Measurements from ENCODE around the gene ADH6. TPM values are rescaled to one million over a fixed set of nuclear protein-coding genes. Genes with fewer than 3 reads are reported as not detected.

ADH6 gene
- total RNA-seq, 1 experiment from 2014 or later: 0.07 TPM

DNA sequence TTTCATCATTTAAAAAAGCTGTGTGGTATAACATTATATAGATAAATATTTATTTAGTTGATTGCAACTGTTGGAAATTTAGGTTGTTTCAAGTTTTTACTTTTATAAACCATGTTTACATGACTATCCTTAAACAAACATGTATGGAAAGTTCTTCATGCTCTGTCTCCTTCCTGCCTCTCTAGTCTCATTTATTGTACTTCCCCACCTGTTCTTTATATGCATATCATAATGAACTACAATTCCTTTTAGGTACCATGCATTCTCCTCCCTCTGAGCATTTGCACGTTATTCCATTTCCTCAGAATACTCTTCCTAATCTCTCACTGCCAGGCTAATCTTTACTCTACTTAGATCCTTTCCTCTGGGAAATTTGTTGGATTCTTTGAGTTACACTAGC lies 16.9 kb upstream of the ADH6 start:
- no peak overlapping the region for H3K4me3 Mint-ChIP-seq
- ChIA-PET POLR2A (no interaction called here), CTCF (no interaction called here)
- H3K36me3 Mint-ChIP-seq: peaks cover 14% of the 10 kb centered on the region
- TF ChIP-seq, protein P1, sequence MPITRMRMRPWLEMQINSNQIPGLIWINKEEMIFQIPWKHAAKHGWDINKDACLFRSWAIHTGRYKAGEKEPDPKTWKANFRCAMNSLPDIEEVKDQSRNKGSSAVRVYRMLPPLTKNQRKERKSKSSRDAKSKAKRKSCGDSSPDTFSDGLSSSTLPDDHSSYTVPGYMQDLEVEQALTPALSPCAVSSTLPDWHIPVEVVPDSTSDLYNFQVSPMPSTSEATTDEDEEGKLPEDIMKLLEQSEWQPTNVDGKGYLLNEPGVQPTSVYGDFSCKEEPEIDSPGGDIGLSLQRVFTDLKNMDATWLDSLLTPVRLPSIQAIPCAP (CRISPR knock-in tag; IDR thresholded peaks at IDR 0.05): no peak
- TF ChIP-seq NR3C1 (CRISPR knock-in tag; conservative IDR thresholded peaks at IDR 0.05; ENCODE audit: low read depth): no peak
- no peak for TF ChIP-seq JUN (CRISPR knock-in tag; IDR thresholded peaks at IDR 0.05)
- TF ChIP-seq, protein P2, sequence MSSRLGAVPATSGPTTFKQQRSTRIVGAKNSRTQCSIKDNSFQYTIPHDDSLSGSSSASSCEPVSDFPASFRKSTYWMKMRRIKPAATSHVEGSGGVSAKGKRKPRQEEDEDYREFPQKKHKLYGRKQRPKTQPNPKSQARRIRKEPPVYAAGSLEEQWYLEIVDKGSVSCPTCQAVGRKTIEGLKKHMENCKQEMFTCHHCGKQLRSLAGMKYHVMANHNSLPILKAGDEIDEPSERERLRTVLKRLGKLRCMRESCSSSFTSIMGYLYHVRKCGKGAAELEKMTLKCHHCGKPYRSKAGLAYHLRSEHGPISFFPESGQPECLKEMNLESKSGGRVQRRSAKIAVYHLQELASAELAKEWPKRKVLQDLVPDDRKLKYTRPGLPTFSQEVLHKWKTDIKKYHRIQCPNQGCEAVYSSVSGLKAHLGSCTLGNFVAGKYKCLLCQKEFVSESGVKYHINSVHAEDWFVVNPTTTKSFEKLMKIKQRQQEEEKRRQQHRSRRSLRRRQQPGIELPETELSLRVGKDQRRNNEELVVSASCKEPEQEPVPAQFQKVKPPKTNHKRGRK (CRISPR knock-in tag; IDR thresholded peaks at IDR 0.05; ENCODE audit: borderline replicate concordance): no peak
- TF ChIP-seq, protein P3, sequence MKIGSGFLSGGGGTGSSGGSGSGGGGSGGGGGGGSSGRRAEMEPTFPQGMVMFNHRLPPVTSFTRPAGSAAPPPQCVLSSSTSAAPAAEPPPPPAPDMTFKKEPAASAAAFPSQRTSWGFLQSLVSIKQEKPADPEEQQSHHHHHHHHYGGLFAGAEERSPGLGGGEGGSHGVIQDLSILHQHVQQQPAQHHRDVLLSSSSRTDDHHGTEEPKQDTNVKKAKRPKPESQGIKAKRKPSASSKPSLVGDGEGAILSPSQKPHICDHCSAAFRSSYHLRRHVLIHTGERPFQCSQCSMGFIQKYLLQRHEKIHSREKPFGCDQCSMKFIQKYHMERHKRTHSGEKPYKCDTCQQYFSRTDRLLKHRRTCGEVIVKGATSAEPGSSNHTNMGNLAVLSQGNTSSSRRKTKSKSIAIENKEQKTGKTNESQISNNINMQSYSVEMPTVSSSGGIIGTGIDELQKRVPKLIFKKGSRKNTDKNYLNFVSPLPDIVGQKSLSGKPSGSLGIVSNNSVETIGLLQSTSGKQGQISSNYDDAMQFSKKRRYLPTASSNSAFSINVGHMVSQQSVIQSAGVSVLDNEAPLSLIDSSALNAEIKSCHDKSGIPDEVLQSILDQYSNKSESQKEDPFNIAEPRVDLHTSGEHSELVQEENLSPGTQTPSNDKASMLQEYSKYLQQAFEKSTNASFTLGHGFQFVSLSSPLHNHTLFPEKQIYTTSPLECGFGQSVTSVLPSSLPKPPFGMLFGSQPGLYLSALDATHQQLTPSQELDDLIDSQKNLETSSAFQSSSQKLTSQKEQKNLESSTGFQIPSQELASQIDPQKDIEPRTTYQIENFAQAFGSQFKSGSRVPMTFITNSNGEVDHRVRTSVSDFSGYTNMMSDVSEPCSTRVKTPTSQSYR (CRISPR knock-in tag; IDR thresholded peaks at IDR 0.05): no peak
- no peak for TF ChIP-seq ZNF263 (CRISPR knock-in tag; IDR thresholded peaks at IDR 0.05; ENCODE audit: low read depth)
- TF ChIP-seq, protein P4, sequence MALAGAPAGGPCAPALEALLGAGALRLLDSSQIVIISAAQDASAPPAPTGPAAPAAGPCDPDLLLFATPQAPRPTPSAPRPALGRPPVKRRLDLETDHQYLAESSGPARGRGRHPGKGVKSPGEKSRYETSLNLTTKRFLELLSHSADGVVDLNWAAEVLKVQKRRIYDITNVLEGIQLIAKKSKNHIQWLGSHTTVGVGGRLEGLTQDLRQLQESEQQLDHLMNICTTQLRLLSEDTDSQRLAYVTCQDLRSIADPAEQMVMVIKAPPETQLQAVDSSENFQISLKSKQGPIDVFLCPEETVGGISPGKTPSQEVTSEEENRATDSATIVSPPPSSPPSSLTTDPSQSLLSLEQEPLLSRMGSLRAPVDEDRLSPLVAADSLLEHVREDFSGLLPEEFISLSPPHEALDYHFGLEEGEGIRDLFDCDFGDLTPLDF (CRISPR knock-in tag; IDR thresholded peaks at IDR 0.05): no peak
- TF ChIP-seq, protein P5, sequence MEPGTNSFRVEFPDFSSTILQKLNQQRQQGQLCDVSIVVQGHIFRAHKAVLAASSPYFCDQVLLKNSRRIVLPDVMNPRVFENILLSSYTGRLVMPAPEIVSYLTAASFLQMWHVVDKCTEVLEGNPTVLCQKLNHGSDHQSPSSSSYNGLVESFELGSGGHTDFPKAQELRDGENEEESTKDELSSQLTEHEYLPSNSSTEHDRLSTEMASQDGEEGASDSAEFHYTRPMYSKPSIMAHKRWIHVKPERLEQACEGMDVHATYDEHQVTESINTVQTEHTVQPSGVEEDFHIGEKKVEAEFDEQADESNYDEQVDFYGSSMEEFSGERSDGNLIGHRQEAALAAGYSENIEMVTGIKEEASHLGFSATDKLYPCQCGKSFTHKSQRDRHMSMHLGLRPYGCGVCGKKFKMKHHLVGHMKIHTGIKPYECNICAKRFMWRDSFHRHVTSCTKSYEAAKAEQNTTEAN (CRISPR knock-in tag; IDR thresholded peaks at IDR 0.05): no peak
- TF ChIP-seq MYBL2 (CRISPR knock-in tag; IDR thresholded peaks at IDR 0.05): no peak
- TF ChIP-seq IRF2 (CRISPR knock-in tag; IDR thresholded peaks at IDR 0.05; ENCODE audit: borderline replicate concordance, low read depth): no peak
- no peaks in the 10 kb centered on the region; the same call in 1 of the 2 replicates for H3K27me3 Mint-ChIP-seq (ENCODE audit: low read depth)
- ATAC-seq: no peak
- H3K9me3 Mint-ChIP-seq: peaks cover 32% of the 10 kb centered on the region
- H3K4me1 Mint-ChIP-seq: peaks cover 6% of the 10 kb centered on the region
- DNase-seq (ENCODE audit: low spot score): no peak
- no peak overlapping the region for H3K27ac Mint-ChIP-seq

DNA sequence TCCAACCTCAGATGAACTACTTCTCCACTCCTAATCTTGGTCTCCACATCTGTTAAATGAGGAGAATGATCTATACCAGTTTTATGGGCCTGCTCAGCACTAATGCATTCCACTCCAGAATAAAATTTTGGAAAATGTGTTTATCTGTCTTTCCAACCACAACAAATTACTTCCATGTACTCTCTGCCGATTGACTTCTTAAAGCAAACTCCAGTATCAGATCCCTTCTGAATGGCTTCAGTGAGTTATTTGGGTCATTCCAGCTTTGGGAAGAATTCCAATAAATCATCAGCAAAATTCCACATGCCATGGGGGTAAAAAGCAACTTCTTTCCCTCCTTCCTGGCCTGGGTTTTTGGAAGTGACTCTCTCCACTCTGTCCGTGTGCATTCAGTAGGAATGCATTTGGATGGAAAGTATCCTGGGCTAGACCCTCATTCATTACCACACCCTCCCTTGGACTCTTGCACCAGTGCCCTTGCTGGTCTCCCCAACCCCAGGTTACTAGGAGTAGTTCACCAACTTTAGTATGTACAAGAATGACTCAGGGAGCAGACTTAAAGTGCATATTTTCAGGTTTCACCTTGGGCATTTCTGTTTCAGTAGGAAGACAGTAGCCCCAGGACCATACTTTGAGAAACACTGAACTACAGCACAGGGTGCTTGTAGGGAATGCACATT lies 15.4 kb upstream of the ADH6 start:
- Mint-ChIP-seq H3K9me3 (peaks cover 27% of the 10 kb centered on the region), H3K4me3 (no peak overlapping the region), H3K27me3 (ENCODE audit: low read depth) (no peaks in the 10 kb centered on the region; the same call in 1 of the 2 replicates), H3K27ac (no peak overlapping the region), H3K4me1 (peaks cover 6% of the 10 kb centered on the region), H3K36me3 (peaks cover 13% of the 10 kb centered on the region)
- ATAC-seq (no peak), DNase-seq (ENCODE audit: low spot score) (no peak)
- CTCF ChIA-PET: no interaction called here
- POLR2A ChIA-PET: no interaction called here
- TF ChIP-seq SP1 (CRISPR knock-in tag; conservative IDR thresholded peaks at IDR 0.05): no peak
- no peak for TF ChIP-seq NFE2L1 (CRISPR knock-in tag; IDR thresholded peaks at IDR 0.05)
- TF ChIP-seq ESRRA (CRISPR knock-in tag; IDR thresholded peaks at IDR 0.05; ENCODE audit: borderline replicate concordance): no peak
- no peak for TF ChIP-seq CREB1 (CRISPR knock-in tag; IDR thresholded peaks at IDR 0.05)
- TF ChIP-seq FOXP1 (CRISPR knock-in tag; IDR thresholded peaks at IDR 0.05; ENCODE audit: borderline replicate concordance): no peak
- TF ChIP-seq SOX15 (CRISPR knock-in tag; IDR thresholded peaks at IDR 0.05): no peak
- TF ChIP-seq, protein P6, sequence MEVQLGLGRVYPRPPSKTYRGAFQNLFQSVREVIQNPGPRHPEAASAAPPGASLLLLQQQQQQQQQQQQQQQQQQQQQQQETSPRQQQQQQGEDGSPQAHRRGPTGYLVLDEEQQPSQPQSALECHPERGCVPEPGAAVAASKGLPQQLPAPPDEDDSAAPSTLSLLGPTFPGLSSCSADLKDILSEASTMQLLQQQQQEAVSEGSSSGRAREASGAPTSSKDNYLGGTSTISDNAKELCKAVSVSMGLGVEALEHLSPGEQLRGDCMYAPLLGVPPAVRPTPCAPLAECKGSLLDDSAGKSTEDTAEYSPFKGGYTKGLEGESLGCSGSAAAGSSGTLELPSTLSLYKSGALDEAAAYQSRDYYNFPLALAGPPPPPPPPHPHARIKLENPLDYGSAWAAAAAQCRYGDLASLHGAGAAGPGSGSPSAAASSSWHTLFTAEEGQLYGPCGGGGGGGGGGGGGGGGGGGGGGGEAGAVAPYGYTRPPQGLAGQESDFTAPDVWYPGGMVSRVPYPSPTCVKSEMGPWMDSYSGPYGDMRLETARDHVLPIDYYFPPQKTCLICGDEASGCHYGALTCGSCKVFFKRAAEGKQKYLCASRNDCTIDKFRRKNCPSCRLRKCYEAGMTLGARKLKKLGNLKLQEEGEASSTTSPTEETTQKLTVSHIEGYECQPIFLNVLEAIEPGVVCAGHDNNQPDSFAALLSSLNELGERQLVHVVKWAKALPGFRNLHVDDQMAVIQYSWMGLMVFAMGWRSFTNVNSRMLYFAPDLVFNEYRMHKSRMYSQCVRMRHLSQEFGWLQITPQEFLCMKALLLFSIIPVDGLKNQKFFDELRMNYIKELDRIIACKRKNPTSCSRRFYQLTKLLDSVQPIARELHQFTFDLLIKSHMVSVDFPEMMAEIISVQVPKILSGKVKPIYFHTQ (CRISPR knock-in tag; IDR thresholded peaks at IDR 0.05): no peak
- no peak for TF ChIP-seq CREM (CRISPR knock-in tag; IDR thresholded peaks at IDR 0.05)
- TF ChIP-seq ATF1 (CRISPR knock-in tag; IDR thresholded peaks at IDR 0.05): no peak
- TF ChIP-seq ZNF317 (CRISPR knock-in tag; IDR thresholded peaks at IDR 0.05; ENCODE audit: borderline replicate concordance, low read depth): no peak
- TF ChIP-seq, protein P7, sequence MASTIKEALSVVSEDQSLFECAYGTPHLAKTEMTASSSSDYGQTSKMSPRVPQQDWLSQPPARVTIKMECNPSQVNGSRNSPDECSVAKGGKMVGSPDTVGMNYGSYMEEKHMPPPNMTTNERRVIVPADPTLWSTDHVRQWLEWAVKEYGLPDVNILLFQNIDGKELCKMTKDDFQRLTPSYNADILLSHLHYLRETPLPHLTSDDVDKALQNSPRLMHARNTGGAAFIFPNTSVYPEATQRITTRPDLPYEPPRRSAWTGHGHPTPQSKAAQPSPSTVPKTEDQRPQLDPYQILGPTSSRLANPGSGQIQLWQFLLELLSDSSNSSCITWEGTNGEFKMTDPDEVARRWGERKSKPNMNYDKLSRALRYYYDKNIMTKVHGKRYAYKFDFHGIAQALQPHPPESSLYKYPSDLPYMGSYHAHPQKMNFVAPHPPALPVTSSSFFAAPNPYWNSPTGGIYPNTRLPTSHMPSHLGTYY (CRISPR knock-in tag; IDR thresholded peaks at IDR 0.05): no peak
- TF ChIP-seq RORB (CRISPR knock-in tag; IDR thresholded peaks at IDR 0.05): no peak
- TF ChIP-seq, protein P4 (CRISPR knock-in tag; IDR thresholded peaks at IDR 0.05): no peak
